Spleen (tissue), 7 donors: ENCODE results near the gene AQP12A.

ENCODE experiments used
- POLR2A ChIP-seq, 3 donors: fragments of 450-650 bp; IDR thresholded peaks; one replicate each; pipeline ENCODE4 v1.5.1; 2017; ENCODE audit warnings: antibody characterized with exemption in 3 of 3, mild to moderate bottlenecking in 1 of 3
- TF ChIP-seq, protein P1 (sequence below), 11 experiments: fragments of 200-600 bp in 7 of 11; fragments of 450-650 bp in 4 of 11; sonication (generic) in 4 of 11; IDR thresholded peaks in 8 of 11; conservative IDR thresholded peaks in 3 of 11; 1 replicate in 7 of 11; 2 replicates in 4 of 11; pipeline versions ENCODE4 v1.4.0 to v1.8.0; 2016 to 2021; ENCODE audit warnings: antibody characterized with exemption in 11 of 11, inconsistent platforms in 4 of 11, mild to moderate bottlenecking in 1 of 11
- donor health status: DM: no; HTN: no; CAD: no; lungs with moderate emphysema.
- donor health status: DM: no; HTN: no; CAD: no.
- donor health status: DM: no; HTN: no; CAD: no.

DNA sequence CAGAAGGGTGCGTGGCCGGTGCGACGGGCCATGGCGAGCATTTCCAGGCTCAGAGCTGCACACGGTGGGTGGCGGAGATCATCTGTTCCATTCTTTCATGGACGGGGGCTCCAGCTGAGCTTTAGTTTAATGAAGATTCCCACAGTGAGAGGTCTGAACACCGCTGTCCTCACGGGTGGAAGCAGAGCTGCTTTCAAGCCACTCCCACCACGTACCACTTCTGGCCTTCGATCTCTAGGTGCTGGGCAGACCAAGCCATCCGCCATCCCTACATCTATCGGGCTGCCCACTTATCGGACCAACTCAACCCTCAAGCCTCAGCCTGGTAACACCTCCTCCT is 47.9 kb upstream of the AQP12A start:
- TF ChIP-seq, protein P1, sequence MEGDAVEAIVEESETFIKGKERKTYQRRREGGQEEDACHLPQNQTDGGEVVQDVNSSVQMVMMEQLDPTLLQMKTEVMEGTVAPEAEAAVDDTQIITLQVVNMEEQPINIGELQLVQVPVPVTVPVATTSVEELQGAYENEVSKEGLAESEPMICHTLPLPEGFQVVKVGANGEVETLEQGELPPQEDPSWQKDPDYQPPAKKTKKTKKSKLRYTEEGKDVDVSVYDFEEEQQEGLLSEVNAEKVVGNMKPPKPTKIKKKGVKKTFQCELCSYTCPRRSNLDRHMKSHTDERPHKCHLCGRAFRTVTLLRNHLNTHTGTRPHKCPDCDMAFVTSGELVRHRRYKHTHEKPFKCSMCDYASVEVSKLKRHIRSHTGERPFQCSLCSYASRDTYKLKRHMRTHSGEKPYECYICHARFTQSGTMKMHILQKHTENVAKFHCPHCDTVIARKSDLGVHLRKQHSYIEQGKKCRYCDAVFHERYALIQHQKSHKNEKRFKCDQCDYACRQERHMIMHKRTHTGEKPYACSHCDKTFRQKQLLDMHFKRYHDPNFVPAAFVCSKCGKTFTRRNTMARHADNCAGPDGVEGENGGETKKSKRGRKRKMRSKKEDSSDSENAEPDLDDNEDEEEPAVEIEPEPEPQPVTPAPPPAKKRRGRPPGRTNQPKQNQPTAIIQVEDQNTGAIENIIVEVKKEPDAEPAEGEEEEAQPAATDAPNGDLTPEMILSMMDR (IDR thresholded peaks at IDR 0.05 in 8 of 11, conservative IDR thresholded peaks at IDR 0.05 in 3 of 11) = no peak
- TF ChIP-seq POLR2A (IDR thresholded peaks at IDR 0.05) = no peak
